ENCODE data around the gene CASP10.
"Not testable (repeated sequence)": the region's sequence is repeated elsewhere in the genome, so short reads cannot be mapped to it uniquely, and the experiment has no call there.

The CASP10 gene

GRCh38 chr2:201182650-201183364 is at the start of gene CASP10:
TSS of gene CASP10 (plus strand) at chr2:201183141. CDS start at chr2:201185778, 2,637 bp downstream.
- DNase-seq = peak; percentile 62 to 87

GRCh38 chr2:201135386-201135785 is 47.6 kb upstream of the CASP10 start:
- no peak for DNase-seq

- DNase-seq = no peak
These were observed 46.0 kb upstream of the CASP10 start for GRCh38 chr2:201136889-201137321.

- DNase-seq = no peak
These were observed 45.2 kb upstream of the CASP10 start for GRCh38 chr2:201137505-201138400.

GRCh38 chr2:201138401-201138970 is 44.5 kb upstream of the CASP10 start:
- DNase-seq = no peak

GRCh38 chr2:201138986-201139781 is 43.8 kb upstream of the CASP10 start:
- not testable (repeated sequence) for DNase-seq

GRCh38 chr2:201139836-201140604 is 42.9 kb upstream of the CASP10 start:
- no peak for DNase-seq

GRCh38 chr2:201144101-201145051 is 38.6 kb upstream of the CASP10 start:
- no peak for DNase-seq

- DNase-seq = no peak
These were observed 34.4 kb upstream of the CASP10 start for GRCh38 chr2:201148434-201148990.

GRCh38 chr2:201149064-201149820 is 33.7 kb upstream of the CASP10 start:
- DNase-seq = no peak

GRCh38 chr2:201149821-201150165 is 33.1 kb upstream of the CASP10 start:
- not testable (repeated sequence) for DNase-seq

GRCh38 chr2:201150454-201151020 is 32.4 kb upstream of the CASP10 start:
- DNase-seq = no peak

GRCh38 chr2:201151127-201151981 is 31.6 kb upstream of the CASP10 start:
- DNase-seq = peak in 1 of 2 donors; percentile 38

- no peak for DNase-seq
These were observed 30.4 kb upstream of the CASP10 start for GRCh38 chr2:201152517-201152916.

GRCh38 chr2:201152999-201153815 is 29.7 kb upstream of the CASP10 start:
- no peak for DNase-seq

- no peak for DNase-seq
These were observed 28.1 kb upstream of the CASP10 start for GRCh38 chr2:201154615-201155399.

GRCh38 chr2:201156036-201156435 is 26.9 kb upstream of the CASP10 start:
- DNase-seq = no peak

Measured in CD4-positive, alpha-beta T cell treated with Interferon alpha-2 for 1 hour (primary cell).